Stimulated activated CD4-positive, alpha-beta T cell treated with anti-CD3 and anti-CD28 coated beads, Interleukin-1b, Interleukin-23, amount 100 ng/mL, for 48 hours (primary cell): ENCODE results near the gene ANTKMT.
"Not testable (repeated sequence)": the region's sequence is repeated elsewhere in the genome, so short reads cannot be mapped to it uniquely, and the experiment has no call there.

Source experiments
- DNase-seq: peaks from one replicate; pipeline ENCODE4 v3.0.0-alpha.2; 2020

ANTKMT gene

GRCh38 chr16:681746-682427 is 39.1 kb upstream of the ANTKMT start:
- no peak for DNase-seq

GRCh38 chr16:682493-683395 is 38.2 kb upstream of the ANTKMT start:
- DNase-seq: no peak

GRCh38 chr16:683396-684070 is 37.4 kb upstream of the ANTKMT start:
- no peak for DNase-seq

- peak; percentile 97 for DNase-seq
Observed at GRCh38 chr16:684071-684794, 36.7 kb upstream of the ANTKMT start, which contains the start of gene JMJD8. JMJD8 (minus strand) TSS chr16:684334; CDS start chr16:684319, 15 bp downstream.

GRCh38 chr16:684961-685696 is 35.8 kb upstream of the ANTKMT start:
- DNase-seq: no peak

- DNase-seq: no peak
Observed at GRCh38 chr16:685967-686366, 35.0 kb upstream of the ANTKMT start.

- no peak for DNase-seq
Observed at GRCh38 chr16:686459-687260, 34.3 kb upstream of the ANTKMT start.

- no peak for DNase-seq
Observed at GRCh38 chr16:687499-687898, 33.4 kb upstream of the ANTKMT start.

- DNase-seq: no peak
Observed at GRCh38 chr16:689175-689897, 31.6 kb upstream of the ANTKMT start.

- DNase-seq: not testable (repeated sequence)
Observed at GRCh38 chr16:691242-691641, 29.7 kb upstream of the ANTKMT start.

- DNase-seq: no peak
Observed at GRCh38 chr16:692356-693108, 28.4 kb upstream of the ANTKMT start.

GRCh38 chr16:693364-693763 is 27.6 kb upstream of the ANTKMT start:
- DNase-seq: no peak

- DNase-seq: no peak
Observed at GRCh38 chr16:693766-694165, 27.2 kb upstream of the ANTKMT start.

- DNase-seq: no peak
Observed at GRCh38 chr16:694187-694862, 26.6 kb upstream of the ANTKMT start.

- no peak for DNase-seq
Observed at GRCh38 chr16:694863-695354, 26.0 kb upstream of the ANTKMT start.

GRCh38 chr16:695355-696089 is 25.4 kb upstream of the ANTKMT start:
- DNase-seq: peak; percentile 74

- DNase-seq: no peak
Observed at GRCh38 chr16:698911-699671, 21.9 kb upstream of the ANTKMT start.
